HEK293 (cell line): ENCODE data around the gene PIK3R5.

ENCODE experiments used
- CTCF ChIA-PET: fragments of 350-600 bp; formaldehyde crosslinking; extraction: SDS; loops from one replicate; lab custom pipeline; 2021; ENCODE audit warnings: antibody characterized with exemption; lab: Yijun Ruan, JAX
- POLR2A ChIA-PET: fragments of 300-600 bp; formaldehyde crosslinking; extraction: SDS; loops from one replicate; lab custom pipeline; 2020; ENCODE audit warnings: antibody characterized with exemption, inconsistent platforms; lab: Yijun Ruan, JAX
- H3K27ac ChIP-seq: fragments of 200-500 bp; sonication (Bioruptor generic); 2 replicates; pipeline ENCODE4 v1.5.1; 2014; ENCODE audit warnings: low read depth, low read length, control low read depth, inconsistent platforms; ENCODE audit errors: extremely low read depth
- H3K36me3 ChIP-seq, 2 experiments: fragments of 200-500 bp in 1 of 2; sonication (Bioruptor generic) in 1 of 2; 1 replicate in 1 of 2; 2 replicates in 1 of 2; pipeline ENCODE4 v1.5.1; 2014 to 2017; ENCODE audit warnings: inconsistent platforms in 2 of 2, low read length in 2 of 2; ENCODE audit not compliant: control insufficient read depth in 2 of 2, insufficient read depth in 1 of 2
- H3K4me1 ChIP-seq: fragments of 200-500 bp; sonication (Bioruptor generic); 2 replicates; pipeline ENCODE4 v1.5.1; 2014; ENCODE audit warnings: mild to moderate bottlenecking, low read length, inconsistent platforms; ENCODE audit not compliant: control insufficient read depth, insufficient read depth
- H3K4me3 ChIP-seq: 2 replicates; pipeline ENCODE4 v1.5.1; 2011; ENCODE audit warnings: low read depth, mild to moderate bottlenecking, control low read depth, low read length, moderate library complexity
- H3K9me3 ChIP-seq: fragments of 200-500 bp; sonication (Bioruptor generic); 2 replicates; pipeline ENCODE4 v1.5.1; 2014; ENCODE audit warnings: low read depth, low read length, inconsistent platforms; ENCODE audit not compliant: control insufficient read depth, insufficient read depth
- CTCF ChIP-seq: fragments of 450-650 bp; formaldehyde crosslinking; IDR thresholded peaks from 2 replicates; pipeline ENCODE4 v1.5.1; 2016; ENCODE audit warnings: missing biosample characterization, missing genetic modification characterization
- OVOL3 ChIP-seq: fragments of 450-650 bp; formaldehyde crosslinking; IDR thresholded peaks from 2 replicates; pipeline ENCODE4 v1.5.1; 2016; ENCODE audit warnings: missing biosample characterization, missing genetic modification characterization
- TSHZ1 ChIP-seq: fragments of 450-650 bp; formaldehyde crosslinking; IDR thresholded peaks from 2 replicates; pipeline ENCODE4 v1.5.1; 2016; ENCODE audit warnings: missing biosample characterization, missing genetic modification characterization, borderline replicate concordance
- ZIC2 ChIP-seq: fragments of 450-650 bp; formaldehyde crosslinking; IDR thresholded peaks from 2 replicates; pipeline ENCODE4 v1.5.1; 2016; ENCODE audit warnings: missing biosample characterization, missing genetic modification characterization
- ZNF146 ChIP-seq: fragments of 450-650 bp; formaldehyde crosslinking; IDR thresholded peaks from 2 replicates; pipeline ENCODE4 v1.5.1; 2016; ENCODE audit warnings: missing biosample characterization, missing genetic modification characterization
- ZNF221 ChIP-seq: fragments of 450-650 bp; formaldehyde crosslinking; IDR thresholded peaks from 2 replicates; pipeline ENCODE4 v1.5.1; 2017; ENCODE audit warnings: missing biosample characterization, missing genetic modification characterization, borderline replicate concordance
- ZNF23 ChIP-seq: fragments of 450-650 bp; formaldehyde crosslinking; IDR thresholded peaks from 2 replicates; pipeline ENCODE4 v1.5.1; 2016; ENCODE audit warnings: missing biosample characterization, missing genetic modification characterization, borderline replicate concordance
- ZNF354C ChIP-seq: fragments of 450-650 bp; formaldehyde crosslinking; IDR thresholded peaks from 2 replicates; pipeline ENCODE4 v1.5.1; 2016; ENCODE audit warnings: missing biosample characterization, missing genetic modification characterization, low read depth, borderline replicate concordance
- ZNF473 ChIP-seq: fragments of 450-650 bp; formaldehyde crosslinking; IDR thresholded peaks from 2 replicates; pipeline ENCODE4 v1.5.1; 2017; ENCODE audit warnings: missing biosample characterization, missing genetic modification characterization
- ZNF580 ChIP-seq: fragments of 450-650 bp; formaldehyde crosslinking; IDR thresholded peaks from 2 replicates; pipeline ENCODE4 v1.5.1; 2016; ENCODE audit warnings: missing biosample characterization, missing genetic modification characterization
- ZNF639 ChIP-seq: fragments of 450-650 bp; formaldehyde crosslinking; IDR thresholded peaks from 2 replicates; pipeline ENCODE4 v1.5.1; 2016; ENCODE audit warnings: missing biosample characterization, missing genetic modification characterization

The PIK3R5 gene

GRCh38 chr17:8944748-8945147 is 20.8 kb downstream of the PIK3R5 start (continued):
- TF ChIP-seq TSHZ1 (tag by site-specific recombination), result no peak
- no peak for TF ChIP-seq ZIC2
- no peak for TF ChIP-seq CTCF

- POLR2A ChIA-PET, result no interaction called here
- no peaks in the 10 kb centered on the region for H3K36me3 ChIP-seq
- CTCF ChIA-PET, result interaction anchor here (1.1 kb wide), 1 partner anchor 159 kb away, joined by 4 read pairs; no protein-coding TSS in a partner anchor
- no peak overlapping the region for H3K4me3 ChIP-seq
- peak; percentile 85 for TF ChIP-seq ZNF146 (tag by site-specific recombination)
- TF ChIP-seq ZIC2, result no peak
- no peaks in the 10 kb centered on the region for H3K4me1 ChIP-seq
- H3K27ac ChIP-seq, result no peak overlapping the region
- no peaks in the 10 kb centered on the region for H3K9me3 ChIP-seq
These were observed 21.4 kb downstream of the PIK3R5 start for GRCh38 chr17:8944083-8944482.

GRCh38 chr17:8941980-8942622 is 23.4 kb downstream of the PIK3R5 start:
- no peak for TF ChIP-seq ZNF354C
- no peak for TF ChIP-seq ZNF639 (tag by site-specific recombination)
- TF ChIP-seq ZNF473 (tag by site-specific recombination), result no peak
- H3K36me3 ChIP-seq, result no peaks in the 10 kb centered on the region
- CTCF ChIA-PET, result no interaction called here
- no peak overlapping the region for H3K27ac ChIP-seq
- no peaks in the 10 kb centered on the region for H3K9me3 ChIP-seq
- H3K4me1 ChIP-seq, result no peaks in the 10 kb centered on the region
- no peak overlapping the region for H3K4me3 ChIP-seq
- POLR2A ChIA-PET, result no interaction called here

GRCh38 chr17:8941520-8941919 is 24.0 kb downstream of the PIK3R5 start:
- no peak overlapping the region for H3K27ac ChIP-seq
- no peak overlapping the region for H3K4me3 ChIP-seq
- ChIA-PET CTCF (no interaction called here), POLR2A (no interaction called here)
- no peaks in the 10 kb centered on the region for H3K36me3 ChIP-seq
- H3K4me1 ChIP-seq, result no peaks in the 10 kb centered on the region
- H3K9me3 ChIP-seq, result no peaks in the 10 kb centered on the region
- no peak for TF ChIP-seq ZNF580
- TF ChIP-seq ZNF23 (tag by site-specific recombination), result no peak
- no peak for TF ChIP-seq OVOL3 (tag by site-specific recombination)
- TF ChIP-seq ZNF221 (tag by site-specific recombination), result no peak
